ENCODE data around the gene USP49. TPM values are rescaled to one million over a fixed set of nuclear protein-coding genes. Genes with fewer than 3 reads are reported as not detected.

Gene USP49
- total RNA-seq, 1 experiment from 2014 or later: 3.9 TPM

DNA sequence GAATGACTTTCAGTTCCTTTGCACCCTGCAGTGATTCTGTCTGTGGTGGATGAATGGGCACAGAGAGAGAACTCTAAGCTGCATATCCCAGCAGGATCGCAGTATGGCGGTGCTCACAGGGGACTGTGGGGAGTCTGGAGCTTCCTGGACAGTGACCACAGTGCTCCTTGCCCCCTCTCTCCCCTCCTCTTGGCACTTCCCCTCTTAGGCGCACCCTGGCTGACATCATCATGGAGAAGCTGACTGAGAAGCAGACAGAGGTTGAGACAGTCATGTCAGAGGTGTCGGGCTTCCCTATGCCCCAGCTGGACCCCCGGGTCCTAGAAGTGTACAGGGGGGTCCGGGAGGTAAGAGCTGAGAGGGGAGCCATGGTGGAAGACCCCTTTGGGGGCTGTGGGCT, 34.7 kb upstream of the USP49 start:
- no peak for DNase-seq (ENCODE audit: low read depth)

DNA sequence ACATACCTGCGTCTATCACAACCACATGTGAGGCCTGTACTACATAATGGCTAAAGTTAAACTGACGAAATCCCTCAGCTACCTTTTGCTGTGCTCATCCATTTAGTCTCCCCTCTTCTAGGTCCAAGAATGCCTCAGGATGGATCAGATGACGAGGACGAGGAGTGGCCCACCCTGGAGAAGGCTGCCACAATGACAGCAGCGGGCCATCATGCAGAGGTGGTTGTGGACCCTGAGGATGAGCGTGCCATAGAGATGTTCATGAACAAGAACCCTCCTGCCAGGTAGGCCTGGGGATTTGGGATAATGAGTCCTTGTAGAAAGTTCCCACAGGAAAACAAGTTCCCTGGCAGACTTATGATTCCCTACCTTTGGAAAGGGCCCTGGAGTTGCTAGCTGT, 32.1 kb upstream of the USP49 start:
- no peak for DNase-seq (ENCODE audit: low read depth)

DNA sequence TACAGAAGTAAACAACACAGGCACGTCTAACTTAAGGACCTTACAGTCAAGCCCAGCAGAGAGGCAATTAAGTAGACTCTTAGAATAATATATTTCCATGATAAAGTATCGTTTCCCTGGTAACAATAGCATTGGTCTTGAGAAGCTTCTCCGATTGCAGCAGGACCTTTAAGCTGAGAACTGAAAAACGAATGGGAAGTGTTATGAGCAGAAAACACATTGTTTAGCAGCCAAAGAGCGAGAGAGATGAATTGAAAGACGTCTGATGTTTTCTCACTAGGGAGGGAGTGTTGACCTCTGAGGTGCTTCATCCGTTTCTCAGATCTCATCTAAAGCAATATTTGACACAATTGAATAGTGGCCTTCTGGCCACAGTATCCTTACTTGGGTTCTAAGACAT, 27.0 kb upstream of the USP49 start:
- no peak for DNase-seq (ENCODE audit: low read depth)

- no peak for DNase-seq (ENCODE audit: low read depth)
Measured at GRCh38 chr6:41921712-41921998, 26.5 kb upstream of the USP49 start.

- peak; percentile 98 for DNase-seq (ENCODE audit: low read depth)
Measured at GRCh38 chr6:41920921-41921711, 25.9 kb upstream of the USP49 start, which contains the start of the genes BYSL and MED20. Gene BYSL, plus strand, starts transcription at chr6:41921499. Its CDS starts 64 bp downstream, at chr6:41921563. Gene MED20, minus strand, starts transcription at chr6:41921139. Its CDS starts 121 bp downstream, at chr6:41921018.

DNA sequence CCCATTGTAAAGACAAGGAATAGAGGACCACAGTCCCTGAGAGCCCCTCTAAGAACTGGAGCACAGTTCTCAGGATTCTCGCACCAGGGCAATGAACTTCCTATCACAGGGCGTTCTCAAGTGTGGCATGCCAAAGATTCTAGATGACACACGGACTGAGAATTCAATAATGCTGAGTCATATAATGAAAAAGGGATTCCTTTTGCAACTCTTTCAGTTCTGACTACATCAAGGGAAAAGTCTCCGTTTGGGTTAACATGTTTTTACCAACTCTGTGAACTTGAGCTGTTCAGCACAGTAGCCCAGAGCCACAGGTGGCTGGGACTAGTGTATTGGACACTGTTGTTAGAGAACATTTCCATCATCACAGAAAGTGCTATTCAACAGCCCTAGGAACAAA, 22.4 kb upstream of the USP49 start:
- DNase-seq (ENCODE audit: low read depth): peak; percentile 90

DNA sequence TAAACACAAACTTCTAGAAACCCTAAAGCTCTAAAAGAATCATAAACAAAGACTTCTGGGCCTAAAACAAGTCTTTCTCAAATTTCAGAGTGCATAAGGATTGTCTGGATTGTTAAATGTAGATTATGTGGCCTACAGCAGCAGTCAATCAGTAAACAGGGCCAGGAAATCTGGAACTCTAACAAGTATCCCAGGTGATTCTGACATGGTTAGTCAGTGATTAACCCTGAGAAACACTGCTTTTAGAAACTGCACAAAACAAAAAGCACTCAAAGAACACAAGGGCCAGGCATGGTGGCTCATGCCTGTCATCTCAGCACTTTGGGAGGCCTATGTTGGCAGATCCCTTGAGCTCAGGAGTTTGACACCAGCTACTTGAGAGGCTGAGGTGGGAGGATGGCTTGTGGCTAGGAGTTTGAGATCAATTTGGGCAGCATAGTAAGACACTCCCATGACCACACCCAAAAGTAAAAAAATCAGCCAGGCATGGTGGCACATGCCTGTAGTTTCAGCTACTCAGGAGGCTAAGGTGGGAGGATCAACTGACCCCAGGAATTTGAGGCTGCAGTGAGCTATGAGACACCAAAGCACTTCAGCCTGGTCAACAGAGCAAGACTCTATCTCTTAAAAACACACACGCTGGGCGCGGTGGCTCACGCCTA, 19.8 kb upstream of the USP49 start:
- no peak for DNase-seq (ENCODE audit: low read depth)

GRCh38 chr6:41914343-41914742, 19.2 kb upstream of the USP49 start:
- no peak for DNase-seq (ENCODE audit: low read depth)

- DNase-seq (ENCODE audit: low read depth): no peak
Measured at GRCh38 chr6:41909727-41910126, 14.6 kb upstream of the USP49 start.

GRCh38 chr6:41901882-41902519, 6.8 kb upstream of the USP49 start:
- peak; percentile 62 for DNase-seq (ENCODE audit: low read depth)

GRCh38 chr6:41900861-41901260, 5.7 kb upstream of the USP49 start:
- no peak for DNase-seq (ENCODE audit: low read depth)

- DNase-seq (ENCODE audit: low read depth): no peak
Measured at GRCh38 chr6:41896281-41896680, 1.1 kb upstream of the USP49 start.

- peak; percentile 34 for DNase-seq (ENCODE audit: low read depth)
Measured at GRCh38 chr6:41894366-41895299, 542 bp downstream of the USP49 start.

DNA sequence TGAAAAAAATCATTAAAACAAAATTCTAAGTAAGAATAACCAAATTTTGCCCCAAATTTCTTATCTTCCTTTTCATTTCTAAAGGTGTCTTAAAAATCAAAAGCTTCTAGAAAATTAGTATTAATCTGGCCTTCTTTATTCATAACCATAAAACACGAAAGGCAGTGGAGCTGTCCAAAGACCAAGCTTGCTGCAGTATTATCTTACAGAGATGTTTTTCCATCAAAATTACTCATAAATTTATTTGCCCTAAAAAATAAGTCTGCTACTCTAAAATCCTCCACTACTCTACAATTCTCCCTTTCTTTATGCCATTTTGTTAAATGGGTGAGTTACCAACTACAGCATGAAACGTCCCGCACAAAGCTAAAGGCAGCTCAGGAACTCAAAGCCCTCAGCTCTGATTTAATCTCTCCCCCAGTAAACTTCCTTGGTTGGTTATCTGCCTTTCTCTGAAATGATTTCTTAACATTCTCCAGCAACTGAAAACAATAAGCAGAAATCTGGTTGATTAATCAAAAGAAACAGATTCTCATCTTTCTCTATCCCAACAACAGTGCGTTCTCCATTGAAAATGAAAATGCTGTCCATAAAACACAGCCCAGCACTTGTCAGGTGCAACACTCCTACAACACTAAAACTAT, 2.1 kb downstream of the USP49 start:
- DNase-seq (ENCODE audit: low read depth): no peak

DNA sequence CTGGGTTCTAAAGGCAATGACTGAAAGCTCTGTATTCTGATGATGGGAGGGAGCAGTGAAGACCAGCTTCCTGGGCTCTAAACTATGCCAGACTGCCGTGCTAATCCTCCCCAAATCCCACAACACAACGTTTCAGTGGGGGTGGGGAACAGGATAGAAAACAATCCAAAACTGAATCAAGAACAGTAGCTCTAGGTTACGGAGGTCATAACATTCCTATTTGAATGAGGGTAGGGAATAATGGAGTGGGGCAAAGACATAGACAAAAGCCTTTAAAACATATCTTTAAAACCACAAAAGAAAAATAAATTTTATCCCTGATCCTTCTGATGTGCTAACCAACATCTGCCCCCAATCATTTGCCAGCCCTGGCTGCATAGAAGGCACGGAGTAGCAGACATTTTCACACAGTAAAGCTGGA, 7.8 kb downstream of the USP49 start:
- no peak for DNase-seq (ENCODE audit: low read depth)

DNA sequence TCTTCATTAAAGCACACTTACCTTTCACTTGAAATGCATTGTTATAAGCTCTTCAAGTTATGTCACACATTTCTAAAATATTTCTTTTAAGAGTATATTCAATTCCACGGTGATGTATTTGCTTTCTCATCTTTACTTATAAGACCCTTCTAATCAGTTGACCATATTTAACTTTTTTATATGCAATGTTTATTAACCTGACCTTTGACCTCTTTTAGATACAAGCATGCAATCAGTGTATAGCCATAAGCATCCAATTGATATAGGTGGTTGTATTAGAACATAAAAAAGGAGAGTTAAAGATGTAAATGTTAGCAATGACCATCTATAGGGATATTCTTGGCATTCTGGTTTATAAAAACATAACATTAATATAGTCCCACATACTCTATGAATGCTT, 9.2 kb downstream of the USP49 start:
- DNase-seq (ENCODE audit: low read depth): no peak

- DNase-seq (ENCODE audit: low read depth): no peak
Measured at GRCh38 chr6:41884957-41885356, 10.2 kb downstream of the USP49 start.

DNA sequence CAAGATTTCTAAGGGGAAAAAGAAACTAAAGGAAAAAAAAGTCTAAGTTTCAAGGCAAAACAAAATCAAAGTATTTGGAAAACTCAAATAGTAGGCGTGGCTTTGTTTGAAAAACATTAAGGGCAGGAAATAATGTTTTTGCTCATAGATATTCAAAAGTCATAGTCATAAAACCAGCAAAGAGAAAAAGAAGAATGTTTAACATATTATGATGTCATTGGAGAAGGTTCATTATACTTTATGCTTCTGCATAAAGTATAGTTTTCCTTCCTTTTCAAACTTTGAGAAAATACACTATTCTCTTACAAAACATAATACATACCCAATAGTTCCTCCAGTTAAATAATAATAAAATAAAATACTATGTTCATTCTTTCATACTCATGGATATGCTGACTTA, 13.7 kb downstream of the USP49 start:
- no peak for DNase-seq (ENCODE audit: low read depth)

DNA sequence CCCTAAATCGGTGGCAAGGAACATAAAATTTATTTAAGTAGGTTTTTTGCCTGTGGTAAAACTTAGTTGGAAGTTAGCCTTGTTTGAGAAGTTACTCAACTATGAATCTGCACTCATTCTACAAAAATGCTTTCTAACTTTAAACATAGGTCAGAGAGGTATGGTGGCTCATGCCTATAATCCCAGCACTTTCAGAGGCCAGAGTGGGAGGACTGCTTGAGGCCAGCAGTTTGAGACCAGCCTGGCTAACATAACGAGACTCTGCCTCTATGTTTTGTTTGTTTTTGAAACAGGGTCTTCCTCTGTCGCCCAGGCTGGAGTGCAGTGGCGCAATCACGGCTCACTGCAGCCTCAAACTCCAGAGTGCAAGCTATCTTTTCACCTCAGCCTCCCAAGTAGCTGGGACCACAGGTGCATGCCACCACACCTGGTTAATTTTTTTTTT, 16.2 kb downstream of the USP49 start:
- DNase-seq (ENCODE audit: low read depth): peak; percentile 15

GRCh38 chr6:41878246-41878645, 16.9 kb downstream of the USP49 start:
- peak; percentile 58 for DNase-seq (ENCODE audit: low read depth)

DNA sequence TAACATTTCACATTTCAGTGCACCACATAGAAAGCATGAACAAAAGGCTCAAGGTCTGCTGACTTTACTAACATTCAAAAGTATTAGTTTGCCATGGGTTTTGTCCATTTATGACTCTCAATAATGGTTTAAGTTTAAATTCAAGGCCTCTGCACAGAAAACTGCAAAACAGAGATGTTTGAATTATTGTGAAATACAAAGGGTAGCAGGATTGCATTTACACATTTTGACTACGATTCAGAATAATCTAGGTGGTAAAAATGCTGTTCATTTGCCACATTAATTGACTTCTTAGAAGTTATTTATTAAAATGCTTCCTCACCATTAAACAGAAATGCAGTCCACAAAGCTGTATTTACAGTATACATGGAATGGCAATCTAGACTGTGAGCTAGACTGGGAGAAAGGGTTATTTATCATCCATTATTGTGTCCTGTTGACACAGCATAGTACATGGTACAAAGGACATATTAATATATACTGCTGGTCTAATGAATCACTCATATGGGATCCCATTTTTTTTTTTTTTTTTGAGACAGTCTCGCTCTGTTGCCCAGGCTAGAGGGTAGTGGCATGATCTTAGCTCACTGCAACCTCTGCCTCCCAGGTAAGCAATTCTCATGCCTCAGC, 18.0 kb downstream of the USP49 start:
- no peak for DNase-seq (ENCODE audit: low read depth)

Data from Daoy (cell line).